HCT116 (cell line): ENCODE measurements around the gene SEMA6B. TPM values are rescaled to one million over a fixed set of nuclear protein-coding genes. Genes with fewer than 3 reads are reported as not detected.

Experiments
- ATAC-seq: fragments of 200-7000 bp; cut with Tn5 transposase; 2 replicates; pipeline ENCODE4 v1.9.1; 2020; ENCODE audit warnings: mild to moderate bottlenecking, moderate library complexity
- BruUV-seq: library from RNA; stranded (reverse); fragments of 400-500 nt; replicated peaks from 2 replicates; lab custom pipeline; 2021; lab: Mats Ljungman, UMichigan
- CTCF ChIA-PET: fragments of 300-600 bp; sonication (Branson Sonifier 250); formaldehyde crosslinking; loops from one replicate; lab custom pipeline; 2021; ENCODE audit warnings: antibody characterized with exemption; lab: Charles Lee
- POLR2A ChIA-PET: fragments of 300-600, 350-600 bp; sonication (Branson Sonifier 250); formaldehyde crosslinking; loops from one replicate; lab custom pipeline; 2021; ENCODE audit warnings: antibody characterized with exemption; lab: Charles Lee
- RAD21 ChIA-PET, 2 experiments: fragments of 300-600 bp; sonication (Branson Sonifier 250); formaldehyde crosslinking; loops; one replicate each; lab custom pipeline; 2023; ENCODE audit warnings: low total read pairs in 2 of 2; ENCODE audit not compliant: uncharacterized antibody in 2 of 2, unreplicated experiment in 2 of 2, low non-redundant PET in 1 of 2; lab: Charles Lee
- DNase-seq: peaks from one replicate; pipeline ENCODE4 v3.0.0-alpha.2; 2010; ENCODE audit warnings: low read depth, low spot score
- H2AFZ ChIP-seq: fragments of 200-600 bp; shearing (Covaris generic), sonication (generic); 2 replicates; pipeline ENCODE4 v1.6.1; 2017; ENCODE audit warnings: low read depth, mixed run types, mixed read lengths, antibody characterized with exemption, low read length; ENCODE audit not compliant: poor library complexity, severe bottlenecking
- H3K27ac ChIP-seq: 2 replicates; pipeline ENCODE4 v1.5.1; 2012; ENCODE audit warnings: low read depth, low read length
- H3K27me3 ChIP-seq: fragments of 200-600 bp; sonication (generic); 2 replicates; pipeline ENCODE4 v1.6.1; 2016; ENCODE audit warnings: mixed run types, low read length, mixed read lengths; ENCODE audit not compliant: insufficient read depth
- H3K36me3 ChIP-seq, 2 experiments: fragments of 200-500 bp in 1 of 2; fragments of 200-600 bp in 1 of 2; sonication (Bioruptor generic) in 1 of 2; sonication (generic) in 1 of 2; 2 replicates each; pipeline versions ENCODE4 v1.5.1 to v1.6.1; 2014 to 2016; ENCODE audit warnings: low read length in 2 of 2, inconsistent platforms in 1 of 2, mixed read lengths in 1 of 2, mixed run types in 1 of 2; ENCODE audit not compliant: insufficient read depth in 2 of 2, control insufficient read depth in 1 of 2
- H3K4me1 ChIP-seq, 2 experiments: fragments of 200-600 bp in 1 of 2; sonication (generic) in 1 of 2; 2 replicates each; pipeline versions ENCODE4 v1.5.1 to v1.6.1; 2012 to 2017; ENCODE audit warnings: low read length in 2 of 2, inconsistent platforms in 1 of 2, mild to moderate bottlenecking in 1 of 2, mixed read lengths in 1 of 2, mixed run types in 1 of 2, moderate library complexity in 1 of 2; ENCODE audit not compliant: insufficient read depth in 2 of 2, control insufficient read depth in 1 of 2
- H3K4me2 ChIP-seq: fragments of 200-600 bp; sonication (generic); 2 replicates; pipeline ENCODE4 v1.6.1; 2017; ENCODE audit warnings: mixed run types, low read length, mixed read lengths
- H3K4me3 ChIP-seq, 2 experiments: fragments of 200-600 bp in 1 of 2; sonication (generic) in 1 of 2; replicated peaks in 1 of 2; 2 replicates each; pipeline ENCODE4 v1.5.1; 2011 to 2016; ENCODE audit warnings: low read length in 2 of 2, control low read depth in 1 of 2, low read depth in 1 of 2, mild to moderate bottlenecking in 1 of 2, mixed read lengths in 1 of 2, mixed run types in 1 of 2
- H3K79me2 ChIP-seq: fragments of 200-600 bp; sonication (generic); 2 replicates; pipeline ENCODE4 v1.6.1; 2017; ENCODE audit warnings: mild to moderate bottlenecking, mixed run types, low read length, moderate library complexity, mixed read lengths; ENCODE audit not compliant: insufficient read depth
- H3K9ac ChIP-seq: fragments of 200-600 bp; sonication (generic); 2 replicates; pipeline ENCODE4 v1.6.1; 2016; ENCODE audit warnings: low read length, mixed read lengths
- H3K9me2 ChIP-seq: fragments of 200-600 bp; sonication (generic), shearing (Covaris generic); 2 replicates; pipeline ENCODE4 v1.6.1; 2017; ENCODE audit warnings: mixed run types, mild to moderate bottlenecking, moderate library complexity; ENCODE audit not compliant: insufficient read depth
- H3K9me3 ChIP-seq, 2 experiments: fragments of 200-500 bp in 1 of 2; fragments of 200-600 bp in 1 of 2; sonication (Bioruptor generic) in 1 of 2; sonication (generic) in 1 of 2; 2 replicates each; pipeline ENCODE4 v1.6.1; 2014 to 2017; ENCODE audit warnings: low read length in 2 of 2, mixed read lengths in 2 of 2, inconsistent platforms in 1 of 2, low read depth in 1 of 2, mild to moderate bottlenecking in 1 of 2, mixed run types in 1 of 2, moderate library complexity in 1 of 2; ENCODE audit not compliant: control insufficient read depth in 1 of 2, insufficient read depth in 1 of 2
- H4K20me1 ChIP-seq: fragments of 200-600 bp; sonication (generic), shearing (Covaris generic); 2 replicates; pipeline ENCODE4 v1.6.1; 2017; ENCODE audit warnings: mixed run types, mild to moderate bottlenecking, moderate library complexity; ENCODE audit not compliant: insufficient read depth
- CBX3 ChIP-seq: IDR thresholded peaks from 2 replicates; pipeline ENCODE4 v1.6.1; 2012; ENCODE audit warnings: low read depth
- EZH2 ChIP-seq: fragments of 200-600 bp; sonication (generic); IDR thresholded peaks from 2 replicates; pipeline ENCODE4 v1.6.1; 2017; ENCODE audit warnings: antibody characterized with exemption, mixed run types
- EZH2phosphoT487 ChIP-seq: fragments of 200-600 bp; IDR thresholded peaks from 2 replicates; pipeline ENCODE4 v1.6.1; 2018; ENCODE audit warnings: antibody characterized with exemption, borderline replicate concordance
- JUND ChIP-seq: IDR thresholded peaks from 2 replicates; pipeline ENCODE4 v1.6.1; 2012
- POLR2AphosphoS5 ChIP-seq: IDR thresholded peaks from 2 replicates; pipeline ENCODE4 v1.6.1; 2011; ENCODE audit warnings: mild to moderate bottlenecking, low read depth, low read length, moderate library complexity
- SIN3A ChIP-seq: IDR thresholded peaks from 2 replicates; pipeline ENCODE4 v1.6.1; 2012; ENCODE audit warnings: low read depth
- SRF ChIP-seq: IDR thresholded peaks from 2 replicates; pipeline ENCODE4 v1.6.1; 2012; ENCODE audit warnings: low read depth
- YY1 ChIP-seq: IDR thresholded peaks from 2 replicates; pipeline ENCODE4 v1.6.1; 2011; ENCODE audit warnings: low read length, low read depth, moderate library complexity, mild to moderate bottlenecking; ENCODE audit not compliant: insufficient replicate concordance; ENCODE audit errors: extremely low read depth
- intact Hi-C: fragments of 100-400 bp; cut with micrococcal nuclease; formaldehyde crosslinking; loops from 2 replicates; pipeline ENCODE4 v1.10.0; 2022
- total RNA-seq: library from RNA; stranded (reverse); gene quantifications from one replicate; pipeline ENCODE4 v1.2.1, GENCODE V29; 2021; ENCODE audit not compliant: unreplicated experiment

SEMA6B gene
- total RNA-seq, 1 experiment from 2014 or later = 58.4 TPM

DNA sequence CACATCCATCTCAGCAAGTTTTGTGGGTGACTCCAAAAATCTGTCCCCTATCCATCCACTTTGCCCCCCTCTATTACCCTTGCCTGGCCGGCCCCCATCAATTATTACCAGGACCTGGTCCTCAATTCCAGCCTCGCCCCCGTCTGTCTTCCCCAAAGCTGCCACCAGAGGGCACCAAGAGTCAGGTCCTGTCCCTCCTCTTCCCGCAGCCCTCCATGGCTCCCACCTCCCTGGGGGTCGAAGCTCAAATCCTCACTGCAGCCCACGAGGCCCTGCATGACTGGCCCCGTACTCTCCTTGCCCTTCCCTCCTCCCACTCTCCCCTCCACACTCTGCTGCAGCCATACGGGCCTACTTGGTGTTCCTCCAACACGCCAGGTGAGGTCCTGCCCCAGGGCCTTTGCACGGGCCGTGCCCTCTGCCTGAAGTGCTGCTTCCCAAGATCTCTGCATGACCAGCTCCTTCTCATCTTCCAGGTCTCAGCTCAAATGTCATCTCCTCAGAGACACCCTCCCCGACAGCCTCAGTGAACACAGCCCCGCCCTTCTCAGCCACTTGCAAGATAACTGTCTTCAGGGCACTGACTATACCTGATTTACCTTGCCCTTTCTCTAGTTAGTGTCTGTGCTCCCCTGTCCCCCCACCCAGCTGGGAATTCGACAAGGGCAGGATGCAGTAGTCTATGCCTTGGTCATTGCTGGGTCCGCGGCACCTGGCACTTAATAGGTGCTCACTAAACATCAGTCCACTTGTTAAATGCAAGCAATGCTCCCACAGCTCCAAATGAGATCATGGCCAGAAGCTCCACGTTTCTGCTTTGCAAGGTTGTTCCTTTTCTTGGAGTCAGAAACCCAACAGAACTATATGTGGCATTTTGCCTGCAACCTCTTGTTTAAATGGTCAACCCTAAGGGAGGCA lies 16.8 kb upstream of the SEMA6B start (continued):
- TF ChIP-seq POLR2AphosphoS5 (peak; percentile 25; the same call in 1 of the 2 replicates), EZH2phosphoT487 (no peak), SIN3A (no peak), CBX3 (0 out of 2 replicates have a peak, but pooled peaks have one; percentile 58), EZH2 (no peak), YY1 (no peak)

DNA sequence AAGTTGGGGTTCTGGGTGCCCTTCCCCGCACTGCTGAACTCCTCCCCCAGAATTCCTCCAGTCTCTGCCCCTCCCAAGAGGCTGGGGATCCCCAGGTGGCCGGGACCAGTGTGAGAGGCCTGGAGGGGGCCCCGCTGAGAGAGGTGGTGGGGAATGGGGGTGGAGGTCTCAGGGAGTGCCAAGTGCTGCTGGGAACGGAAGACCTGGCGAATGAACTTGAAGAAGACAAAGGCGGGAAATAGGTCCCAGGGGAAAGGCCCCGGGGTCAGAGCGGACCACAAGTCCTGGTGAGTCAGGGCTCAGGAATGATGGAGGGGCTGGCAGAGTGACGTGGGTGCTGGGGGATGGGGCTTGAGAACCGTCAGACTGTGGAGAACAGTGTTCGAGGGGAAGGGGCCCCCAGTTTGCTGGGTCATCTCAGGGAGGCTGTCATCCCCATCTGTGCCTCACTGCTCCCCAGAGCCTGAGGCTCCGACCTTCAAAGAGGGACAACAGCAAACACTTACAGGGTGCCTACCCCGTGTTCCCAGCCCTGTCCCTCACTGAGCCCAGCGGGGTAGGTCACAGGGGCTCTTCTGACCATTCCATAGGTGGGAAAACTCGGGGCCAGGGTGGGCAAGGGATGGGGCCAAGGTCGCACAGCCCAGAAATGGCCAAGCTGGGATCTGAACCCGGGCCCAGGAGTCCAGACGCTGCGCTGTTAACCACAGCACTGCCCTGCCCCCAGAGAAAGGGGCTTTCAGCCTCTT lies 16.0 kb upstream of the SEMA6B start:
- Histone ChIP-seq H3K36me3 (no peaks in the 10 kb centered on the region), H3K27me3 (no peaks in the 10 kb centered on the region), H3K4me3 (peak overlapping the region; percentile 28 to 55), H3K4me1 (peaks cover 50 to 61% of the 10 kb centered on the region in 2 experiments), H3K79me2 (peaks cover 51% of the 10 kb centered on the region), H4K20me1 (no peaks in the 10 kb centered on the region), H3K27ac (peak overlapping the region; percentile 81), H3K9me3 (no peaks in the 10 kb centered on the region)
- intact Hi-C loops = loop anchor here (5.0 to 10.0 kb wide), 2 partner anchors 57 to 229 kb away; no protein-coding TSS in a partner anchor
- BruUV-seq = no TSS peak
- RAD21 ChIA-PET = no interaction called here
- CTCF ChIA-PET = interaction anchor here (2.6 to 4.2 kb wide), 2 partner anchors 8 to 58 kb away, joined by 21 to 26 read pairs; no protein-coding TSS in a partner anchor
- DNase-seq = no peak
- peak; percentile 79 for TF ChIP-seq JUND
- TF ChIP-seq SRF = no peak
- TF ChIP-seq, all 23 proteins: peak for 1
- H3K9me2 ChIP-seq = no peaks in the 10 kb centered on the region
- peak overlapping the region; percentile 72 for H3K9ac ChIP-seq
- H2AFZ ChIP-seq = no peak overlapping the region
- ATAC-seq = peak; percentile 72
- POLR2A ChIA-PET = no interaction called here
- peak overlapping the region; percentile 88 for H3K4me2 ChIP-seq
